Keratinocyte (primary cell): ENCODE measurements around the gene OR52B4.

Experiments used
- EZH2 ChIP-seq: IDR thresholded peaks from one replicate; pipeline ENCODE4 v1.6.1; 2012; ENCODE audit warnings: inconsistent platforms, mild to moderate bottlenecking, low read length, moderate library complexity
- TF ChIP-seq, protein P1 (sequence below), 3 experiments: IDR thresholded peaks in 1 of 3; conservative IDR thresholded peaks in 1 of 3; optimal IDR thresholded peaks in 1 of 3; 2 replicates in 2 of 3; 3 replicates in 1 of 3; pipeline versions ENCODE3 to v1.5.1; 2011; ENCODE audit warnings: low read length in 3 of 3, mild to moderate bottlenecking in 3 of 3, moderate library complexity in 2 of 3, control low read depth in 1 of 3, inconsistent platforms in 1 of 3; ENCODE audit not compliant: insufficient read depth in 2 of 3; ENCODE audit errors: extremely low read depth in 1 of 3

DNA sequence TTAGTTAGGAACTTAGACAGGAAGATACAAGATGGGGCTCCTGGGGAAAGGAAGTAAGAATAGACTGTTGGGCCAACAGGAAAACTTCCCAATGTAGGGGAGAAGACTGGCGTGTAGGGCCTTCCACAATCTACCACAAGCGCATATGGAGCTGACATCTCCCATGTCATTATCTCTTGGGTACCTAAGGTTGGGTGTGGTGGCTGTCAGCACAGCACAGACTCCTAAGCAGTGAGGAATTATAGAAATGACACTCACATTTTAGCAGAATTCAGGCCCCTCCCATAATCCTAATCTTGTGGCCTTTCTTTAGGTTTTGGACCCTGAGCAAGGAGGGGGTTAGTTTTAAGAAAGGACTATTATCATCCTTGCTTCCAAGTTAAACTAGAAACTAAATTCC lies 13.7 kb upstream of the OR52B4 start:
- TF ChIP-seq, protein P1, sequence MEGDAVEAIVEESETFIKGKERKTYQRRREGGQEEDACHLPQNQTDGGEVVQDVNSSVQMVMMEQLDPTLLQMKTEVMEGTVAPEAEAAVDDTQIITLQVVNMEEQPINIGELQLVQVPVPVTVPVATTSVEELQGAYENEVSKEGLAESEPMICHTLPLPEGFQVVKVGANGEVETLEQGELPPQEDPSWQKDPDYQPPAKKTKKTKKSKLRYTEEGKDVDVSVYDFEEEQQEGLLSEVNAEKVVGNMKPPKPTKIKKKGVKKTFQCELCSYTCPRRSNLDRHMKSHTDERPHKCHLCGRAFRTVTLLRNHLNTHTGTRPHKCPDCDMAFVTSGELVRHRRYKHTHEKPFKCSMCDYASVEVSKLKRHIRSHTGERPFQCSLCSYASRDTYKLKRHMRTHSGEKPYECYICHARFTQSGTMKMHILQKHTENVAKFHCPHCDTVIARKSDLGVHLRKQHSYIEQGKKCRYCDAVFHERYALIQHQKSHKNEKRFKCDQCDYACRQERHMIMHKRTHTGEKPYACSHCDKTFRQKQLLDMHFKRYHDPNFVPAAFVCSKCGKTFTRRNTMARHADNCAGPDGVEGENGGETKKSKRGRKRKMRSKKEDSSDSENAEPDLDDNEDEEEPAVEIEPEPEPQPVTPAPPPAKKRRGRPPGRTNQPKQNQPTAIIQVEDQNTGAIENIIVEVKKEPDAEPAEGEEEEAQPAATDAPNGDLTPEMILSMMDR (optimal IDR thresholded peaks at IDR 0.05 in 1 of 3, IDR thresholded peaks at IDR 0.05 in 1 of 3, conservative IDR thresholded peaks at IDR 0.05 in 1 of 3; ENCODE audit: extremely low read depth in 1 of 3, insufficient read depth in 2 of 3, low read length in 3 of 3): no peak
- no peak for TF ChIP-seq EZH2
